Activated CD4-positive, alpha-beta T cell treated with anti-CD3 and anti-CD28 coated beads for 24 hours (primary cell): Measurements from ENCODE around the gene RAB4B.
"Not testable (repeated sequence)": the region's sequence is repeated elsewhere in the genome, so short reads cannot be mapped to it uniquely, and the experiment has no call there.

Experiments
- DNase-seq, 2 donors: peaks; one replicate each; pipeline ENCODE4 v3.0.0-alpha.2; 2020; ENCODE audit warnings: low read depth in 2 of 2

Gene RAB4B

DNA sequence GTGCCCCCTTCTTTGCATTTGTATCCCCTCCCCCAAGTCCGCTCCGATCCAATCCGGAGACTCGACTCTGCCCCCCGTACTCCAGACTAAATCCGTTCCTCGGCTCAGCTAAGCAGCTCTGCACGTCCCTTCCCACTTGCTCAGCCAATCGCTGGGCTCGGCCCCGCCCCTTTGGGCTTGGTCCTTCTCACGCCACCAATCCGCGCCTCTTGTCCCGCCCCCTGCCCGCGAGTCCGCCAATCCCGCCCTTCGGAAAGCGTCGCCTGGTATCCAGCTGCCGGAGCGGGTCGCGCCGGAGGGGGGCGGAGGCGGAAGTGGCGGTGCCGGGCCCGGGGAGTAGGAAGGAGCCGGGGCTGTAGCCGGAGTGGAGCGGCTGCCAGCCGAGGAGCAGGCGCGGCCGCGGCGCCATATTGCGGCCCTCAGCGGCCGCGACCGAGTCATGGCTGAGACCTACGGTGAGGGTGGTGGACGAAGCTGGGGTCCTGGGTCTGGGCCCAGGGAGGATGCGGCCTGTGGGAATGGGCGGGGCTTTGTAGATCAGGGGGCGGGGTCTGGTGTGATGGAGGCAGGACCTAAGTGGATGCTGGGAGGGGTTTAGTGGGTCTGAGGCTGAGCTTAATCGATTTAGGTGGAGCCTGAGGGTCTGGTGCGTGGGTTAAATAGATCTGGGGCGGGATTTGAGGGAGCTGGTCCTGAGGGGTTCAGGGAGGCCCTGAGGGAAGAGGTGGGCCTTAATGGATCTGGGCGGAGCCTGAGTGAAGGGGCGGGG lies at the start of gene RAB4B:
Gene RAB4B, plus strand, starts transcription at position 311 of the 769 bp plus-strand sequence. Its CDS starts 129 bp downstream, at position 440.
- peak; percentile 99 to 100 for DNase-seq

- not testable (repeated sequence) for DNase-seq
Observed at GRCh38 chr19:40730065-40730464, 48.0 kb upstream of the RAB4B start.

- not testable (repeated sequence) for DNase-seq
Observed at GRCh38 chr19:40732304-40732703, 45.7 kb upstream of the RAB4B start.

GRCh38 chr19:40733149-40733548 lies 44.9 kb upstream of the RAB4B start:
- DNase-seq, result no peak

DNA sequence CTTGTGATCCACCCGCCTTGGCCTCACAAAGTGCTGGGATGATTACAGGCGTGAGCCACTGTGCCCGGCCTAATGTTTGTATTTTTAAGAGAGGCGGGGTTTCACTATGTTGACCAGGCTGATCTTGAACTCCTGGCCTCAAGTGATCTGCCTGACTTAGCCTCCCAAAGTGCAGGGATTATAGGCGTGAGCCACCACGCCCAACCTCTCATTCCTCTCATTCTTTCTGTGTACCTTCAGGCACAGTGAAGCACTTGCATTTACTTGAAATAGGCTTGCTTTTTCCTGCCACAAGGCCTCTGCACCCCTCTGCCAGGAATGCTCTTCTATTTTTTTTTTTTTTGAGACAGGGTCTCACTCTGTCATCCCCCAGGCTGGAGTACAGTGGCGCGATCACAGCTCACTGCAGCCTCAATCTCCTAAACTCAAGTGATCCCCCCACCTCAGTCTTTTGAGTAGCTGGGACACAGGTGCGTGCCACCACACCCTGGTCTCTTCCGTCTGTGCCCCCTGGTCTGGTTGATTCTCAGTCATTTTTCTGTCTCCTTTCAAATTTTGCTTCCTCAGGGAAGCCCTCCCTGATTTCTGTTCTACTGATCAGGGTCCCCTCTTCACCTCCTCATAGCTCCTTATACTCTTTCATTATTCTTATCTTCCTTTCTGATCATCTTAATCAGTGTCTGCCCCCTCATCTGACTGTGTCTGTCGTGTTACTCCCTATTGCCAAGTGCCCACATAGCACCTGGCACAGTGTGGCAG lies 42.9 kb upstream of the RAB4B start:
- no peak for DNase-seq

GRCh38 chr19:40736661-40737060 lies 41.4 kb upstream of the RAB4B start:
- no peak for DNase-seq

- no peak for DNase-seq
Observed at GRCh38 chr19:40737102-40737644, 40.9 kb upstream of the RAB4B start.

DNA sequence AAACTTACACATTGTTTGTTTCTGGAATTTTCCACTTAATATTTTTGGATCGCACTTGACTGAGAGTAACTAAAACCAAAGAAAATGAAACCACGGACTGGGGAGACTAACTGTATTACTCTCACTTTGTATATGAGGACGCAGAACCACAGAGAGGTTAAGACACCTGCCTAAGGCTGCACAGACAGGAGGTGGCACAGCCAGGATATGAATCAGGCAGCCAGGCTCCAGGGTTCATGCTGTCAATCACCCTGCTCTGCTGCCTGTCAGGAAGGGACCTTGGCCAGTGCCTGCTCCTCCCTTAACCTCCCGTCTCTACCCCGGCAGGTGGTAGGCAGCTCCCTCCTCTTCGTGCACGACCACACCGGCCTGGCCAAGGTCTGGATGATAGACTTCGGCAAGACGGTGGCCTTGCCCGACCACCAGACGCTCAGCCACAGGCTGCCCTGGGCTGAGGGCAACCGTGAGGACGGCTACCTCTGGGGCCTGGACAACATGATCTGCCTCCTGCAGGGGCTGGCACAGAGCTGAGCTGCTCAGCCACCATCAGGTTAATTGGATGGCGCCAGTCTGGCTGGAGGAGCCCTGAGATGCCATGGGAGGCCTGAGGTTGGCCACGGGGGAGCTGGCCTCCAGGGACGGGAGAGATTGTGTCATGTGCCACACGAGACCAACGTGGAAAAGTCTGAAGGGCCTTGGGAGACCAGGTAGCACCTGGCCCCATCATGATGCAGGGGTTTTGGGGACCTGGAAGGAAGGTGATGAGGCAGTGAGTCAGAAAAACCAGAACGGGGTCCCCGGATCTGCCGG lies 38.8 kb upstream of the RAB4B start:
- no peak for DNase-seq

GRCh38 chr19:40739871-40740703 lies 38.0 kb upstream of the RAB4B start:
- no peak for DNase-seq

DNA sequence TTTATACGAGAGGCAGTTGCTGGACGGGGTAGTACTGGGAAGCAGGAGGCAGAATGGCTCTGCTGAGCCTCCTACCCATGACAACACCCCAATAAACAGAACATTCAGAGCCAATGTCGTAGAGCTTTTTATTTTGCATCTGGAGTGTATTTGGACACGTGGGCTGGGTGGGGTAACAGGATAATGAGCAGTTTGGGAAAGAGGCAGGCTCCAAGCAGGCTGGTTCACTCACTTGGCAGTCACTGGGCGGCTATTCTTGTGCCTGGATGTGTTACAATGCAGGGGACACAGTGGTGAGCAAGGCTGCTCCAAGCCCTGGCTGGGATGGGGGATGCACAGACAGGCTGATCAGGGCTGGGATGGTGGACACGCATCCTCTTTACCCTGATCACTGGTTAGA lies 37.3 kb upstream of the RAB4B start:
- DNase-seq, result no peak

GRCh38 chr19:40741527-40742390 lies 36.3 kb upstream of the RAB4B start:
- DNase-seq, result no peak

DNA sequence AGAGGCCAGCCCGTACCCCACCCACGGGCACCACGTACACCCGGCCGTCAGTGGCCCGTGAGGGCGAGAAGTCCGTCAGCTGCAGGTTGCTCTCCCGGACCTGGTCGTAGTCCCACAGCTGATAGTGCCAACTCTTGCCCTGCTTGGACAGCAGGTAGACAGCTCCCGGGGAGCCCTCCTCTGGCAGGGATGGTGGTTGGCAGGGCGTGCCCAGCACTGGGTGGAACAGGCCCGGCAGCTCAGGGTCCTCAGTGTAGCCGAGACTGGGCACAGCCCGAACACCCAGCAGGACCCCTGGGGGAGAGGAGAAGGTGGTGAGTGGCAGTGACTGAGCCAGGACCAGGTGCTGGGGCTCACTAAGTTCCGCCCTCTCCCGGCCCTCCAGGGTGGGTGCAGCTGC lies 35.6 kb upstream of the RAB4B start:
- DNase-seq, result no peak

GRCh38 chr19:40742886-40743285 lies 35.2 kb upstream of the RAB4B start:
- DNase-seq, result no peak

- DNase-seq, result no peak
Observed at GRCh38 chr19:40743926-40744325, 34.1 kb upstream of the RAB4B start.

DNA sequence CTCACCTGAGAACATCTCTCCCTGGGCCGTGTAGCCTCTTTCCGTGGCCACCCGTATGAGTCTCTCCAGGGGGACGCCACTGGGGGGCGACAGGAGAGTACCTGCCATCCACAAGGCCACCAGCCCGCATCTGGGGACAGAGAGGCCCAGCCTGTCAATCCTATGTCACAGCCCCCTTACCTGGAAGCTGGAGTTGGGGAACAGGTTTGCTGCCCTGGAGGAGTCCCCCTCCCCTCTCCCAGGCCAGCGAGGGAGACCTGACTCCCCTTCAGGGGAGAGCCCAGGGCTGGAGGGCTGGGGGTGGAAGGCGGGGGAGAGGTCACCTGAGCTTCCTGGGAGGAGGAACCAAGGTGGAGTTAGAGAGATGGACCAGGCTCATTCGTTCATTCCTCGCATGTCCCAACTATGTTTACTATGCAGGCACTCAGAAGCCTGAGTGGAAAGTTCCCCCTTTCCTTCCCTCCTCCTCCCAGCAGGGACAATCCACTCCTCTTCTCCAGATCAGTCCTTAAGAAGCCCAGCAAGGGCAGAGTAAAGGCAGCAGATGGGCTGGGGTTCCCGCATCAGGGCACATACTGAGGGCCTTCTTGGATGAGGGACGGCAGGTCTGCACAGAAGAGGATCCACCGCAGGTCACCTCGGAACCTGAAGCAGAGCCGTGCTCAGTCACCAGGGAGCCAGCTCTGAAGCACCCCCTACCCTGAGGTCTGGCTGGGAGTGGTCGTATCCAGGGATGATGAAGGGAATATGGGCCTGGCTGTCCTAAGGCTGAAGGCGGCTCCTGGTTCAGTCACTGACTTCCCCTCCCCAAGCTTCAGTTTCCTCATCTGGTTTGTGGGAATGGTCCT lies 33.3 kb upstream of the RAB4B start:
- no peak for DNase-seq

DNA sequence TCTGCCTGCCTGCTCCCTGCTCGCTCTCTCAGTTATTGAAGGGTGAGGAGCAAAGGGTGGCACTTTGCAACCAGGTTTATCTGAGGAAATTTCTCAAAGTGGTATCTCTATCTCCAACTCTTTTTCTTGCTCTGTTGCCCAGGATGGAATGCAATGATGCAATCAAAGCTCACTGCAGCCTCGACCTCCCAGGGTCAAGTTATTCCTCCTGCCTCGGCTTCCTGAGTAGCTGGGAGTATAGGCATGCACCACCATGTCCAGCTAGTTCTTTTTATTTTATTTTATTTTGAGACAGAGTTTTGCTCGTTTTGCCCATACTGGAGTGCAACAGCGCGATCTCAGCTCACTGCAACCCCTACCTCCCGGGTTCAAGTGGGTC lies 32.7 kb upstream of the RAB4B start:
- DNase-seq, result no peak

DNA sequence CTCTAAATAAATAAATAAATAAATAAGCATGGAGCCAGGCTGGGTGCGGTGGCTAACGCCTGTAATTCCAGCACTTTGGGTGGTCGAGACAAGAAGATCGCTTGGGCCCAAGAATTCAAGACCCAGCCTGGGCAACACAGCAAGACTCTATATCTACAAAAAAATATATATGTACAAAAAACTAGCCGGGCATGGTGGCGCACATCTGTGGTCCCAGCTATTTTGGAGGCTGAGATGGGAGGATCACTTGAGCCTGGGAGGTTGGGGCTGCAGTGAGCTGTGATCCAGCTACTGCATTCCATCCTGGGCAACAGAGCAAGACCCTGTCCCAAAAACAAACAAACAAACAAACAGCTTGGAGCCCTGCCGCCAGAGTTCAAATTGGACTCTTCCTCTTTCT lies 30.5 kb upstream of the RAB4B start:
- DNase-seq, result no peak

DNA sequence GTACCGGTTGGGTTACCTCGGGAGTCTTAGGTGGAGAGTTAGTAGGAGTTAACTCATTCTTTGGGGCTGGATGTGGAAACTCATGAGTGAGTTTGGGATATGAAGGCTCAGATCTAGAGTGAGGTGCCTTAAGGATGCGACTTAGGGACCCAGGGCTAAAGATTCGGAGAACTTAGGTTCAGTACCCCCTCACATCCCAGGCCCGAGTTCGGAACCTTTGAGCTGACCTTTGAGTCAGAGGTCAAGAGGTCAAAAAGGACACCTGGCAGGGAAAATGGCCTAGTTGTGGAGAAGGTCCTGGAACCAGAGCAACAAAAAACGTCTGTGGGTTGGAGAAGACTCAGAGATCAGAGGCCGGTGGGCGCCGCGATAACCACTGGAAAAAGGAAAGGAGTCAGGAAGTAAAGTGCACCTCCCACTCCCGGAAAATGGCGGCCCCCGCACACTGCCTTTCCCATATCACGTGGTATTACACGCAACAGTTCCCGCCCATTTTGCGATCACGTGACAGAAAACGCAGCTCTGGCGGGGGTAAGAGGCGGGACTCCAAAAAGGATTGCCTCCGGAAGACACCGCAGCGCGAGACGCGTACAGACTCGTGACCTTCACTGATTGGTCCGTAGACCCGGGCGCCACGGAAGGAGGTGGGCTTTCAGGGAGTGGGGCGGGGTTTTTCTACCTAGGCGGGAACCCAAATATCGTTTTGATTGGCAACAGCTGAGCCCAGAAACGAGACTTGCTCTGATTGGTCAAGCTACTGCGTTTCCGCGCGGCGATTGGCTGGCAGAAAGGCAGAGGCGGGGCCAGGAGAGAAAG lies 27.8 kb upstream of the RAB4B start, which contains the start of gene ACTMAP:
Gene ACTMAP, minus strand, starts transcription at position 420 of the 816 bp plus-strand sequence. CDS start 674 bp downstream, outside the sequence.
- DNase-seq, result peak; percentile 98 to 99
